Activated CD8-positive, alpha-beta memory T cell treated with anti-CD3 and anti-CD28 coated beads, Interleukin-2, amount 10 ng/mL, durations not matched to agents 7 days and 5 days (primary cell): ENCODE results near the gene DYRK1B. TPM values are rescaled to one million over a fixed set of nuclear protein-coding genes. Genes with fewer than 3 reads are reported as not detected.
"Not testable (repeated sequence)": the region's sequence is repeated elsewhere in the genome, so short reads cannot be mapped to it uniquely, and the experiment has no call there.

Experiments used
- ATAC-seq: fragments of 150-1000 bp; cut with Tn5 transposase; one replicate; pipeline ENCODE4 v1.10.0; 2021; ENCODE audit warnings: moderate library complexity
- CTCF ChIA-PET: fragments of 350-600 bp; sonication (Branson Sonifier 250); formaldehyde crosslinking; loops from one replicate; lab custom pipeline; 2021; ENCODE audit warnings: antibody characterized with exemption; lab: Charles Lee
- DNase-seq: peaks from one replicate; pipeline ENCODE4 v3.0.0-alpha.2; 2020
- H3K27ac Mint-ChIP-seq: one replicate; pipeline ENCODE4 v1.8.0; 2021; ENCODE audit warnings: mild to moderate bottlenecking, mixed read lengths
- H3K27me3 Mint-ChIP-seq: one replicate; pipeline ENCODE4 v1.8.0; 2021; ENCODE audit warnings: mixed read lengths
- H3K36me3 Mint-ChIP-seq: one replicate; pipeline ENCODE4 v1.8.0; 2021; ENCODE audit warnings: mild to moderate bottlenecking, mixed read lengths
- H3K4me1 Mint-ChIP-seq: one replicate; pipeline ENCODE4 v1.8.0; 2021; ENCODE audit warnings: mixed read lengths
- H3K4me3 Mint-ChIP-seq: one replicate; pipeline ENCODE4 v1.8.0; 2021; ENCODE audit warnings: mild to moderate bottlenecking, moderate library complexity, mixed read lengths
- H3K9me3 Mint-ChIP-seq: one replicate; pipeline ENCODE4 v1.8.0; 2022; ENCODE audit warnings: low read depth, mixed read lengths
- total RNA-seq, 2 experiments: library from RNA; stranded (reverse); gene quantifications; one replicate each; pipeline ENCODE4 v1.2.3, GENCODE V29; 2021

Gene DYRK1B
- total RNA-seq, 2 experiments from 2014 or later, result 7.5 to 7.7 TPM

DNA sequence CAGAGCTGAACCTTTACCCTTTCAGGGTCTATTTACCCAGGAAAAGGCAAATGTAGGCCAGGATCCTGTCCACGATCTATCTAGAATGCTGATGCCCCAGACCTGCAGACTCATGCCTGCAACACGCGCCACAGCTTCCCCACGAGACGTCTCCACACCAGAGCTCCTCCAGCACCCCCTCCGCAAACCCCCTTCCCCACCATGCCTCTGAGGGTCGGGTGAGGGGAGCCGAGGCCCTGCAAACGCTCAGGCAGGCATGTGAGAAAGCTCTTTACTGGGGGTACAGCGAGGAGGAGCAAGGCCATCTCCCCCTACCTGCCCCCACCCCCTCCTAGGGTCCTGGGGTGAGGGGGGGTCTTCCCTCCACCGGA, 8.9 kb downstream of the DYRK1B start:
- no peak overlapping the region for H3K4me3 Mint-ChIP-seq
- H3K27ac Mint-ChIP-seq, result no peak overlapping the region
- H3K36me3 Mint-ChIP-seq, result peaks cover 19% of the 10 kb centered on the region
- H3K4me1 Mint-ChIP-seq, result peaks cover 13% of the 10 kb centered on the region
- DNase-seq (no peak), ATAC-seq (no peak)
- H3K27me3 Mint-ChIP-seq, result no peaks in the 10 kb centered on the region
- H3K9me3 Mint-ChIP-seq, result no peaks in the 10 kb centered on the region
- CTCF ChIA-PET, result interaction anchor here (0.7 to 1.6 kb wide), 4 partner anchors 17 to 32 kb away, joined by 3 to 7 read pairs (median 3); no protein-coding TSS in a partner anchor

DNA sequence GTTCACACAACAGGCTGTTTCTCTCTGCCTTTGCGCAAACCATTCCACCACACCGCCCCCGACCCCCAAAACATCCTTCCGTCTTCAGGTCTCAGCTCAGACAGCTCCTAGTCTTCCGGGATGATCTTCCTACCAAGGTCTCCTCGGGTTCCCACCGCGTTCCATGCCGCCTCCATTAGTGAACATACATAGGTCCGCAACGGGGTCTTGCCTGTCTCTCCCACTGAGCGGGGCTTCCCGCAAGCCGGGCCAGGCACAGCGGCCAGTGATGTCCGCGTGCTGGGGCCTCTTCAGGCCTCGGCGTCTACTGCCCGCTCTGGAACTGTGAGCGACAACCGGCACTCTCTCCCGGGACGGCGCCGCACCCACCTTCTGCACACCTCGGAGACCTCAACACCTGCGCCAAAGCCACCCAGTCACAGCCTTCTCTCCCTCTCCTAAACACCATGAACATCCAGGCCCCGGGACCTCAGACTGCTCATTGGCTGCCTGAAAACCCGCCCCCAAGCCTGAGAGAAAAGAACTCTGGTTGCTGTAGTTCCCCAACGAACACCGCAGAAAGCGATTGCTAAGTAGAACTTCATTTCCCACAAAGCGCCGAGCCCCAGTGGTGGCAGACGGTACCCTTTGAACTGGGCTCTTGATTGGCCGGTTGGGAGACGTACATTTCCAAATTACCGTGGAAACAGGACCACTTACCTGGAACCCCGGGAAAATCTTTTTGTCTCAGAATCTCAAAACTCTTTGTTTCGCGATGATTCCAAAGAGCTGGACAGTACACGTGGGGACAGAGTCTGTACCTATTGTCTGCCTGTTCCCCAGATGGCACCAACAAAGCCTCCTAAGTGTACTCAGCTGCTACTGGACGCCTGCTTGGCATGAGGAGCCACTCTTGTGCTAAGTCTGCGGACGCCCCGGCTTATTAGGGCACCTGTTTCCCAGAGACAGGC, 9.5 kb downstream of the DYRK1B start:
- Mint-ChIP-seq H3K27me3 (no peaks in the 10 kb centered on the region), H3K4me1 (peaks cover 12% of the 10 kb centered on the region), H3K4me3 (no peak overlapping the region), H3K36me3 (peaks cover 17% of the 10 kb centered on the region), H3K9me3 (no peaks in the 10 kb centered on the region), H3K27ac (no peak overlapping the region)
- CTCF ChIA-PET, result interaction anchor here (0.7 to 1.6 kb wide), 5 partner anchors 18 to 55 kb away, joined by 3 to 7 read pairs (median 3); no protein-coding TSS in a partner anchor
- DNase-seq (peak; percentile 95), ATAC-seq (peak; percentile 99)

DNA sequence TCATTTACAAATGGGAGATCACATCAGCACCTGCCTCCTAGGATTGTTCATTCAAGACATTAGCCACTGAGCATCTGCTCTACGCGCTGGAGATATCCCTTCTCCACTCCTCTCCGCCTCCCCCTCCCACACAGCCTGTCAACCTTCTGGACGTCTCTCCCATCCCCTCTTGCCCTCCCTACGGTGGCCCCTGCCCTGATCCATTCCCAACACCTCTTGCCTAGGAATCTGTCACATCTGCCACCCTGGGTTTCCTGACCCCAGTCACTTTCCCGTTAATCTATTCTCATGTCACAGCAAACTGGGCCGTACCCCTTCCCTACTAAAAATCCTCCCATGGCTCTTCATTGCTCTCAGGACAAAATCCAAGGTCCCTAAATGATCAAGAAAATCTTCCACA, 10.3 kb downstream of the DYRK1B start:
- H3K27me3 Mint-ChIP-seq, result no peaks in the 10 kb centered on the region
- DNase-seq (no peak), ATAC-seq (no peak)
- H3K27ac Mint-ChIP-seq, result no peak overlapping the region
- peaks cover 10% of the 10 kb centered on the region for H3K4me1 Mint-ChIP-seq
- H3K9me3 Mint-ChIP-seq, result no peaks in the 10 kb centered on the region
- CTCF ChIA-PET, result interaction anchor here (1.4 to 1.6 kb wide), 2 partner anchors 31 to 54 kb away, joined by 4 to 7 read pairs; no protein-coding TSS in a partner anchor
- no peak overlapping the region for H3K4me3 Mint-ChIP-seq
- peaks cover 12% of the 10 kb centered on the region for H3K36me3 Mint-ChIP-seq

DNA sequence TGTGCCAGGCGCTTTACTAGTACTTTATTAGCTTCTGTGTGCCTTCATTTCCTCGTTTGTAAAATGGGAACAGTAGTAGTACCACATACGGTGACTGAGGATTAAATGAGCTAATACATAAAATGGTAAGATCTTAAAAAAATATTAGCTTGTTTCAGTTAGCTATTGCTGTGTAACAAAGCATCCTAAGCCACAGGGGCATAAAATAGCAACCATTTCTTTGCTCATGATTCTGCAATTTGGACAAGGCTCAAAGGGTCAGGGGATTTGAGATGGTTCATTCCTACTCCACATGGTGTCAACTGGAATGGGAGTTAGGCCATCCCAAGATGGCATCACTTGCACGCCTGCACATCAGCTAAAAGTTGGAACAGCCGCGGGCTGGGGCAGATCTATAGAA, 13.3 kb downstream of the DYRK1B start:
- ATAC-seq (no peak), DNase-seq (no peak)
- Mint-ChIP-seq H3K27me3 (no peaks in the 10 kb centered on the region), H3K4me3 (no peak overlapping the region), H3K27ac (no peak overlapping the region), H3K9me3 (no peaks in the 10 kb centered on the region), H3K36me3 (peaks cover 3% of the 10 kb centered on the region), H3K4me1 (peaks cover 9% of the 10 kb centered on the region)
- CTCF ChIA-PET, result interaction anchor here (0.8 to 1.5 kb wide), 2 partner anchors 28 to 150 kb away, joined by 3 read pairs; partner anchors contain the start of gene PSMC4

DNA sequence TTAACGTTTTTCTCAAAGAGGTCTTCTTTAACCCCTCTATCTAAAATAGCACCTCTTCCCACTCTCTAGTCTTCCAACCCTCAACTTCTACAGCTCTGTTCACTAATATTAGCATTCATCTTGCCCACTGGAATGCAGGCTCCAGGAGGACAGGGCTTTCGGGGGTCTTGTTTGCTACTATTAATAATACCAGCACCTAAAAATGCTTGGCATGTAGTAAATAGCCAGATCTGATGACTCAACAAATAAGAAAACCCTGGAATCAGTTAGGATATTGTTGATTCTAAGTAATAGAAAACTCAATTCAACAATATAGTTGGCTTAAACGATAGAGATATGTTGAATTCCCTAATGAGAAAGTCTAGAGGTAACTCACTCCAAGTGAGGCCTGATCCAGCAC, 14.2 kb downstream of the DYRK1B start:
- DNase-seq, result no peak
- Mint-ChIP-seq H3K36me3 (peaks cover 3% of the 10 kb centered on the region), H3K4me3 (no peak overlapping the region), H3K27me3 (no peaks in the 10 kb centered on the region), H3K4me1 (peaks cover 9% of the 10 kb centered on the region), H3K9me3 (no peaks in the 10 kb centered on the region), H3K27ac (no peak overlapping the region)
- no peak for ATAC-seq
- CTCF ChIA-PET, result interaction anchor here (1.2 to 1.5 kb wide), 2 partner anchors 24 to 151 kb away, joined by 3 to 4 read pairs; partner anchors contain the start of gene PSMC4

DNA sequence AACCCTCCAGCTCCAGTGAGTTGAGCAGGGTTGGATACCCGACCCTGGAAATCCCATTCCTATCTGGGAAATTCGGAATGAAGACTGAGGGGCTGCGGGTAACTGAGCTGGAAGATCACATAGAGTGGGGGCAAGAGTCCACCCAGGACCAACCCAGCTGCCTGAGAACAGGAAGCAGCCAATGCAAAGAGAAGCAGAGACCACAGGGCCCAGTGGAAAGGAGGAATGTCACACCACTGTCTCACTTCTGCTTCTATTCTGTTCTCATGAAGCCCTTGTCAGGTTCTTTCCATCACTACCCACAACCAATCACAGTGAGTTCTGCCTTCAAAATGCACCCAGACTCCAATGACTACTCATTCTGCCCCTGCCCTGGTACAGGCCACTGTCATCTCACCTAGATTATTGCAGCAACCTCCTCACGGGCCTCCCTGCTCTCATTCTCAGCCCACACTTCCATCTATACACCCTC, 15.3 kb downstream of the DYRK1B start:
- H3K27me3 Mint-ChIP-seq, result no peaks in the 10 kb centered on the region
- DNase-seq, result no peak
- no peak overlapping the region for H3K4me3 Mint-ChIP-seq
- no peaks in the 10 kb centered on the region for H3K9me3 Mint-ChIP-seq
- H3K27ac Mint-ChIP-seq, result no peak overlapping the region
- H3K4me1 Mint-ChIP-seq, result peaks cover 9% of the 10 kb centered on the region
- CTCF ChIA-PET, result interaction anchor here (1.0 to 1.2 kb wide), 2 partner anchors 25 to 26 kb away, joined by 4 read pairs; no protein-coding TSS in a partner anchor
- H3K36me3 Mint-ChIP-seq, result peaks cover 3% of the 10 kb centered on the region
- ATAC-seq, result no peak

DNA sequence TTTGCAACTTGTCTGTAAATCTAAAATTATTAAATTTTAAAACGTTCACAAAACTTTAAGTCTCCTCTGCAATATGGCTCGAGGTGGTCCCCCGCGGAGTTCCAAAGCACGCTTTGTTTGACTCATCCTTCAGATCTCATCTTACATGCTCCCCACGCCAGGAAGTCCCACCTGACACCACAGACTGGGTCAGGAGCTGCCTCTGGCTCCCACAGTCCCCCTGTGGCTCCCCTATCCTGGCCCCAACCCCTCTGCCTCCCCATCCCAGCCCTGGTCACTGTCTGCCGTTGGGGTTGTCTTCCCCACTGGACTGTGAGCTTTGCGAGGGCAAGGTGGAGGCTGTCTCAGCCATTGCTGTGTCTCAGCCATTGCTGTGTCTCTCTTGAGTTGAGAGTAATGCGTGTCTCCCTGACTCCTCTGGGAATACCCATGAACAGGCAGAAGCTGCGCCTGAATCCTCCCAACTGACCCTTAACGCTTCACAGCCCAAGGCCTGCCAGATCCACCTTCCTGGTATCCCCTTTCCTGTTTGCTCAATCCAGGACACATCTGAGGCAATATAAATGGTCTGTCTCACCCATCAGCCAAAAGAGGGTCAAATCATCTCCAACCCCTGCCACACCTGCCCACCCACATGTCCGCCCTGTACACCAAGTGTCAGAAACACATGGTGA, 15.9 kb downstream of the DYRK1B start:
- ATAC-seq (no peak), DNase-seq (no peak)
- CTCF ChIA-PET, result interaction anchor here (0.5 kb wide), 1 partner anchor 833 kb away, joined by 4 read pairs; no protein-coding TSS in a partner anchor
- Mint-ChIP-seq H3K4me3 (no peak overlapping the region), H3K27me3 (no peaks in the 10 kb centered on the region), H3K4me1 (peaks cover 9% of the 10 kb centered on the region), H3K9me3 (no peaks in the 10 kb centered on the region), H3K27ac (no peak overlapping the region), H3K36me3 (peaks cover 3% of the 10 kb centered on the region)

DNA sequence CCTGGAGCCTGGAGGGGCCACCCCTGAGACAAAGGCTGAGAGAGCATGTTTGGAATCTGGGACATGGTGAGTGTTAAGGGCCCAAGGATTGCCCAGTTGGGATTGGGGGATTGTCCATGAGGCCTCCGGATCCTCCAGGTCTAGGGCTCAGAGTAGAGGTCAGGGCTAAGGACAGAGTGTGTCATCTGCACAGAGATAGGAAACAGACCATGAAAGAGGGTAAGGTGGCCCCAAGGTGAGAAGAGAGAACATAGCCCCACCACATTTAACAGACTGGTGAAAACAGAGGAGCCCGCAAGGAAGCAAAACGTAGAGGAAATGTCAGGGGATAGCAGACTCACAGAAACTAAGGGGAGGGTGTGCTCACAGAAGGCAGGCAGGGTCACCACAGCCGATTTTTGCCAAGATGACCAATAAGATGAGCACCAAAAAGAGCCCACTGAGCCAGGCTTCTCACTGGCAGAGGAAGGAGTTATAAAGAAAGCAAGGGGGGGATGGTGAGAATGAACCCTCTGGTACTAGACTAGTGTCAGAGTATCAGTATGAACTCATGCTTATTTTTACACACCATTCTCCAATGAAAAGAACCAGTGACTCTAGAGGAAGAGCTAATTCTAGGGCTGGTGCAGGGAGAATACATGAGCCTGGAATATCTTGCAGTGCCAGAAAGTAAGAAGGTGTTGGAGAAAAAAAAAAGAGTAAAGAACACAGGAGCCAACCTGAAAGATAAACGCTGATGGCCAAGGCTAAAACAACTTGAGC, 17.5 kb downstream of the DYRK1B start:
- Mint-ChIP-seq H3K4me1 (peaks cover 9% of the 10 kb centered on the region), H3K27ac (no peak overlapping the region)
- no peak for DNase-seq

DNA sequence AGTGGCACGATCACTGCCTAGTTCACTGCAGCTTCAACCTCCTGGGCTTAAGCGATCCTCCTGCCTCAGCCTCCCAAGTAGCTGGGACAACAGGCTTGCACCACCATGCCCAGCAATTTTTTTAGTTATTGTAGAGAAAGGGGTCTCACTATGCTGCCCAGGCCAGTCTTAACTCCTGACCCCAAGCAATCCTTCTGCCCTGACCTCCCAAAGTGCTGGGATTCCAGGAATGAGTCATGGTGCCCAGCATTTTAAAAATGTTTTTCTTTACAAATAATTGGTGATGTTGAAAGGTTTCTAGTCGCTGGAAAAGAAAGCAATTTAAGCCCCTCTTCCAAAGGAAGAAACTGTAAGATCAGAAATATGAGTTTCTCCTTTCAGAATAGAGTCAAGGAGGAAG, 19.4 kb downstream of the DYRK1B start:
- DNase-seq (no peak), ATAC-seq (no peak)
- Mint-ChIP-seq H3K9me3 (no peaks in the 10 kb centered on the region), H3K27me3 (no peaks in the 10 kb centered on the region), H3K4me1 (peaks cover 9% of the 10 kb centered on the region), H3K4me3 (no peak overlapping the region), H3K27ac (no peak overlapping the region), H3K36me3 (peaks cover 3% of the 10 kb centered on the region)
- CTCF ChIA-PET, result interaction anchor here (1.2 to 1.8 kb wide), 3 partner anchors 14 to 28 kb away, joined by 3 to 6 read pairs (median 5); no protein-coding TSS in a partner anchor

More for the DNA sequence above, 17.5 kb downstream of the DYRK1B start:
- H3K27me3 Mint-ChIP-seq, result no peaks in the 10 kb centered on the region
- H3K36me3 Mint-ChIP-seq, result peaks cover 3% of the 10 kb centered on the region
- CTCF ChIA-PET, result no interaction called here
- H3K4me3 Mint-ChIP-seq, result no peak overlapping the region
- H3K9me3 Mint-ChIP-seq, result no peaks in the 10 kb centered on the region
- no peak for ATAC-seq

DNA sequence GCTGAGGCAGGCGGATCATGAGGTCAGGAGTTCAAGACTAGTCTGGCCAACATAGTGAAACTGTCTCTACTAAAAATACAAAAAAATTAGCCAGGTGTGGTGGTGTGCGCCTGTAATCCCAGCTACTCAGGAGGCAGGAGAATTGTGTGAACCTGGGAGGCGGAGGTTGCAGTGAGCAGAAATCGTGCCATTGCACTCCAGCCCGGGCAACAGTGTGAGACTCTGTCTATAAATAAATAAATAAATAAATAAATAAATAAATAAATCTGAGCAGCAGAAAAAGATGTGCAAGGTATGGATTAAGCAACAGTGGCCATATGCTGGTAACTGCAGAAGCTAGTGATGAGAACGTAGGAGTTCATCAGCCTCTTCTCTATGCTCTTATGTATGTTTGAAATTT, 19.9 kb downstream of the DYRK1B start:
- not testable (repeated sequence) for H3K4me1 Mint-ChIP-seq, DNase-seq, H3K27me3 Mint-ChIP-seq, H3K27ac Mint-ChIP-seq, H3K36me3 Mint-ChIP-seq, H3K9me3 Mint-ChIP-seq, ATAC-seq, H3K4me3 Mint-ChIP-seq
- CTCF ChIA-PET, result interaction anchor here (1.4 to 1.8 kb wide), 2 partner anchors 22 to 29 kb away, joined by 5 to 6 read pairs; no protein-coding TSS in a partner anchor

DNA sequence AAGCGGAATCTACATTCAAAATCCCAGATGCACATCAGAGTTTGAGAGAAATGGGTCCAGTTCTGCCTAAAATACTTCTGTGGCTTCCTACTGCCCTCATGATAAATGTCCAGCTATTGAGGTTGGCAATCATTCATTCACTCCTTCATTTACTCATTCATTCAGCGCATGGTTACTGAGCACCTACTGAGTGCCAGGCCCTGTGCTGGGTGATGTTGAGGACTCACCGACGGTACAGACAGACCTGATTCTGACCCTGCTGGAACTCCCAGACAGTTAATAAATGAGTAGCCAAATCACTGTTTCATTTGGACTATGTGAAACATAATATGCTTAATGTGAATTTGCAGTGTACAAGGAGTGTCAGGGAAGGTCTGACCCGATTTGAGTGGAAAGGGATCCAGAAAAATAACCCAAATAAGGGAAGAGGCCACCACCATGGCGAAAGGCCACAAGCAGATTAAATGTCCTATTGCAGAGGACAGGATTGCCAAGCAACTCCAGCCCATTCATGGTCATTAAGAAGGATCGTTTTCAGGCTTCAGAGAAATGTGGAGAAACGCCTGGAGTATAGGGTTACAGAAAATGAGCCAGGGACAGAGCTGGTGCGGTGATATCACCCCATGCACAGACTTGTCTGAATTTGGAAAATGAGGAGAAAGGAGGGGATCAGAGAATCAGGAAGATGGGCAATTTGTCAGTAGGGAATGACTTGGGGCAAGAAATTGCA, 20.5 kb downstream of the DYRK1B start:
- Mint-ChIP-seq H3K27me3 (no peaks in the 10 kb centered on the region), H3K4me3 (no peak overlapping the region), H3K9me3 (no peaks in the 10 kb centered on the region), H3K36me3 (peaks cover 3% of the 10 kb centered on the region), H3K27ac (no peak overlapping the region), H3K4me1 (peaks cover 6% of the 10 kb centered on the region)
- DNase-seq (no peak), ATAC-seq (no peak)
- CTCF ChIA-PET, result interaction anchor here (1.8 kb wide), 1 partner anchor 30 kb away, joined by 6 read pairs; no protein-coding TSS in a partner anchor

DNA sequence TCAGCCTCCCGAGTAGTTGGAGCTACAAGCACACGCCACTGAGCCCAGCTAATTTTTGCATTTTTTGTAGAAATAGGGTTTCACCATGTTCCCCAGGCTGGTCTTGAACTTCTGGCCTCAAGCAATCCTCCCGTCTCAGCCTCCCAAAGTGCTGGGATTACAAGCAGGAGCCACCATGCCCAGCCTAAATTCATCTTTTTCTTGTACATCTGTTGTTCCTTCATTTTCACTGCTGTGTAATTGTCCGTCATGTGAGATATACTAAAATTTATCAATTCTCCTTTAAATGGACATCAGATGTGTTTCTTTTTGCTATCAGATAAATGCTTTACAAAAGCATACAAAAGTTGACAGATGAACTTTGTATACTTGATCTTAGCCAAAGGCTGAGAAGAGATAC, 22.9 kb downstream of the DYRK1B start:
- no peaks in the 10 kb centered on the region for H3K9me3 Mint-ChIP-seq
- ATAC-seq, result no peak
- H3K36me3 Mint-ChIP-seq, result peaks cover 2% of the 10 kb centered on the region
- no peak for DNase-seq
- no peak overlapping the region for H3K27ac Mint-ChIP-seq
- peaks cover 2% of the 10 kb centered on the region for H3K4me1 Mint-ChIP-seq
- CTCF ChIA-PET, result interaction anchor here (1.1 to 2.5 kb wide), 3 partner anchors 15 to 33 kb away, joined by 5 to 13 read pairs (median 6); no protein-coding TSS in a partner anchor
- H3K4me3 Mint-ChIP-seq, result no peak overlapping the region
- no peaks in the 10 kb centered on the region for H3K27me3 Mint-ChIP-seq
